ENCODE results near the gene B4GALT2. TPM values are rescaled to one million over a fixed set of nuclear protein-coding genes. Genes with fewer than 3 reads are reported as not detected.

Gene B4GALT2, protein sequence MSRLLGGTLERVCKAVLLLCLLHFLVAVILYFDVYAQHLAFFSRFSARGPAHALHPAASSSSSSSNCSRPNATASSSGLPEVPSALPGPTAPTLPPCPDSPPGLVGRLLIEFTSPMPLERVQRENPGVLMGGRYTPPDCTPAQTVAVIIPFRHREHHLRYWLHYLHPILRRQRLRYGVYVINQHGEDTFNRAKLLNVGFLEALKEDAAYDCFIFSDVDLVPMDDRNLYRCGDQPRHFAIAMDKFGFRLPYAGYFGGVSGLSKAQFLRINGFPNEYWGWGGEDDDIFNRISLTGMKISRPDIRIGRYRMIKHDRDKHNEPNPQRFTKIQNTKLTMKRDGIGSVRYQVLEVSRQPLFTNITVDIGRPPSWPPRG
- total RNA-seq (2022; extraction: Qiagen RNA extraction) = 57.0 to 69.1 TPM (median 68.3 TPM) in 5 replicates

DNA sequence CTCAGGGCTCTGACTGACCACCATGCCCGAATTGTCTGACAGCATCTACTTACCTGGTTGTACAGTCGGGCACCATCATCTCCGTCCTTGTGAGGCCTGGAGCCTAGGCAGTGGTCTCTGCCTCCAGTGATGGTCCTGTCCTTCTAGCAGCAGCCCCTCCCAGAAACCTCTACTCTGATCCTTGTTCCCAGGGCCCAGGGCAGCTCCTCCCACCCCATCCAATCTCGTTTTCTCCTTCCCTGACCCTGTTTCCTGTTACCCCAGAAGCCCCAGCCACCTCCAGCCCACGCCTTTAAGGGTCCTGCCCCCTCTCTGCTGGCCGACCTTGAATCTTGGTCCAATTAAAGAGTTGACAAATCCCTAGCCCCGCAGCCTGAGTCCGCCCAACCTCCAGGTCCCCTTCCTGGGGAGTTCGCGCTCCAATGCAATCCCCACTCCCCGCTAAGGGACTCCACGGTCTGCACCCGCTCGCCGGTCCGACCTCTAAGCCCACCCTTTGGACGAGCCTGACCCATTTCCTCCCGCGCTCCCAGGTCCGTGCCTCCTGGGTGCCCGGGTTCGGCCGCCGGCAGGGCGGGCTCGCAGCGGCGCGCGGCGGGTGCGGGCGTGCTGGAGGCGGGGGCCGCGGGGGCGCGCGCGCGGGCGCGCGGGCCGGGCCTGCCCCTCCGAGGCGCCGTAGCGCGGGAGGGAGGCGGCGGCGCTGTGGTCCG lies at the start of gene B4GALT2:
TSS of gene B4GALT2 (plus strand) at position 660 of the 710 bp plus-strand sequence. CDS start 1,951 bp downstream, outside the sequence.

DNA sequence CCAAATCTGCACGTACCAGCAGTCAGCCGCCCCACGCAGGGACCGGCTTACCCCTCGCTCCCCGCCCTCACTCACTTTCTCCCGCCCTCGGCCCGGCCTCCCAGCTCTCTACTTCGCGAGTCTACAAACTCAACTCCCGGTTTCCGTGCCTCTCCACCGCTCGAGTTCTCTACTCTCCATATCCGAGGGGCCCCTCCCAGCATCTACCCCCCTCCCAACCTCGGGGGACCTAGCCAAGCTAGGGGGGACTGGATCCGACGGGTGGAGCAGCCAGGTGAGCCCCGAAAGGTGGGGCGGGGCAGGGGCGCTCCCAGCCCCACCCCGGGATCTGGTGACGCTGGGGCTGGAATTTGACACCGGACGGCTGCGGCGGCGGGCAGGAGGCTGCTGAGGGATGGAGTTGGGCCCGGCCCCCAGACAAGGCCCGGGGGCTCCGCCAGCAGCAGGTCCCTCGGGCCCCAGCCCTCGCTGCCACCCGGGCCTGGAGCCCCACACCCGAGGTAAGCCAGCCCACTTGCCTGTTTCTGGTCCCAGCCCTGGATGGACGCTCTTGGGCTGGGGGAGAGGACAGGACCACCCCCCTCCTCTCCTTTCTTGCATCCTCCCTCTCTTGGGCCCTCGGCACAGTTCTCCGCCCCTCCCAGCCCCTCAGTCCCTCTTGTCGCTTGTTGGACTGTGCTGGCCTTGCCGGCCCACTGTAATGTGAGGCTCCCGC lies 45.5 kb upstream of the B4GALT2 start, which contains the start of gene ARTN:
TSS of gene ARTN (plus strand) at position 416 of the 715 bp plus-strand sequence. CDS start 1,856 bp downstream, outside the sequence.

DNA sequence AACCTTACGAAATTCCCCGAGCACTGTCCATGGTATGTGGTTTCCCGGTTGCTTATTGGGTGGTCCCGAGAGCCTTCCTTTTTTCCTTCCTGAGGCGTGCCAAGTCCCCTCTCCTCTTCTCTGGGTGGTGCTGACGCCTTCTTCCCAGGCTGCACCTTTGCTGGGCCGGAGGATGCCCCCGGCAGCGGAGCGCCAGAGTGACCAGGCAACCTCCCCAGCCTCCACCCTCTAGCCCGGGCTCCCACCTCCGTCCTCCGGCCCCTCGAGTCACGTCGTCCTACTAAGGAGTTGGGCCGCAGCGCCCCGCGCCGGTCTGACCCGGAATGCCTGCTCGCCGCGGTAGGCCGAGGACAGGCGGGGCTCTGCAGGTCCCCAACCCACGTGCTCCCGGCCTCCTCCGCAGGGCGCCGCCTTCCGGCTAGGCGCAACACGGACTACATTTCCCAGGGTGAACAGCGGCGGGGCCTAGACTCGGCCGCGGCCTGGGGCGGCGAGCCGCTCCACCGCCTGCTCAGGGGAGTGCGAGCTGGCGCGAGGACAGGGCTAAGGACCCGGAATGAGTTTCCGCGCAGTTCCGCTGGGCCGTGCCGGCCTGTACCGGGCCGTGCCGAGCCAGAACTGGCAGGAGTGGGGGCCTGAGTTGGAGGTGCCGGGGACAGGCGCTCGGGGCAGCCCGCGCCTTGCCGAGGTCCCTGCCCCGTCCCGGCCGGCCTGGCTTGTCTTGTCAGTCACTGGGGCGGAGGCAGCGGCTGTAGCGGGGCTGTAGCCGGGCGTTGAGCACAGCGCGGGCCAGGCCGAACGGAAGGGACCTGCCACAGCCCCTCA lies 32.6 kb upstream of the B4GALT2 start, which contains the start of gene IPO13:
TSS of gene IPO13 (plus strand) at position 715 of the 825 bp plus-strand sequence. CDS start 651 bp downstream, outside the sequence.

DNA sequence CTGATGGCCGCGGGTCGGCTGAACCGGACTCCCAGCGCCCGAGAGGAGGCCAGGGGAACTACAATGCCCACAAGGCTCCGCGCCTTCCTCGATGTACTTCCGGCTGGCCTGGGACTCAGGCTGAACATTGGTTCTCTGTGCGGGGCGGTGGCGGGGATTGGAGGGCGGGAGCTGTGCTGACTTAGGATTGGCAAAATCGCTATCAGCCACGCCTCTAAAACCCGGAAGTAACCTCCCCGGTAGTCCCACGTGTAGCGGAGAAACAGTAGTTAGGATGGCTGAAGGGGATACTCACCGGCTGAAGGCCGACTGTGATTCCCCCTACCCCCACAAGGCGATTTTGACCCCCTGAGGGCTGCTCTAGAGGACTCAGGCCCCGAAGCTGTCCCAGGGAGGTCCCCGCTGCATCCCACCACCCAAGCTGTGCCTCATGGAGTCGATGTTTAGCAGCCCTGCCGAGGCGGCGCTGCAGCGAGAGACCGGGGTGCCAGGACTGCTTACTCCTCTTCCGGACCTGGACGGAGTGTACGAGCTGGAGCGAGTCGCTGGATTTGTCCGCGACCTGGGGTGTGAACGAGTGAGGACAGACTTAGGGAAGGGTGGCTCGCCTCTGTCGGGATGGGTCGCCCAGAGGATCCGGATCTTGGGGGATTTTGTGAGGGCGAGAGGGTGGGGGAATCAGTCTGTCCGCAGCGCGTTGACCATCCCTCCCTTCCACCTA lies 9.1 kb upstream of the B4GALT2 start, which contains the start of gene DPH2:
TSS of gene DPH2 (plus strand) at position 265 of the 721 bp plus-strand sequence. CDS start at position 431, 166 bp downstream.

DNA sequence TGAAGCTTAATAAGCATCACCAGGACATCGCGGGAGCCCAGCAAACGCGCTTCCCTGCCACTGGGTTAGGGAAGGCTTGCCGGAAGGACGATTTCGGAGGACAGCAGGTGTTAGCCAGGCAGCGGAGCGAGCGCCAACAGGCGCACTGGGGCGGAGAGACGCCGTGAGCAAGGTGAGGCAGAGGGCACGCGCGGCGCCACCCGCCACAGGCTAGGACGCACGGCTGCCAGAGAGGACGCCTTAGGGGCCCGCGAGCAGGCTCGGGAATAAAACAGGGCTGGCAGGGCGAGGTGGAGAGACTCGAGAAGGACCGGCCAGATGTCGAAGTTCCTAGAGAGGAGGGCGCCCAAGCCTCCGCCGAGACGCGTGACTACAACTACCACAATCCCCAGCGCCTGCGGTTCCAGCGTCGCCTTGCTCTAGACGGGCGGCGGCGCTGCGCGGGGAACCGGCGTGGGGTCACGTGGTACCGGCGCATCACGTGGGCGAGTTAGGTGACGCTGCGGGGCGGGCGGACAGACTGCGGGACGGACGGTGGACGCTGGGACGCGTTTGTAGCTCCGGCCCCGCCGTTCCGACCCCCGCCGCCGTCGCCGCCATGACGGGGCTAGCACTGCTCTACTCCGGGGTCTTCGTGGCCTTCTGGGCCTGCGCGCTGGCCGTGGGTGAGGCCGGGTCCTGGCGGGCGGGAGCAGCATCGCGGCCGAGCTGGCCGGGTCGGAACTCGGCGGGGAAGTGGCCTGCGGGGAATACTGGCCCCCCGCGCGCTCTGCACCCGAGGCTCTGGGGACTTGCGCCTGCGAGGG lies 4.4 kb upstream of the B4GALT2 start, which contains the start of gene ATP6V0B:
TSS of gene ATP6V0B (plus strand) at position 518 of the 806 bp plus-strand sequence. CDS start at position 599, 81 bp downstream.

DNA sequence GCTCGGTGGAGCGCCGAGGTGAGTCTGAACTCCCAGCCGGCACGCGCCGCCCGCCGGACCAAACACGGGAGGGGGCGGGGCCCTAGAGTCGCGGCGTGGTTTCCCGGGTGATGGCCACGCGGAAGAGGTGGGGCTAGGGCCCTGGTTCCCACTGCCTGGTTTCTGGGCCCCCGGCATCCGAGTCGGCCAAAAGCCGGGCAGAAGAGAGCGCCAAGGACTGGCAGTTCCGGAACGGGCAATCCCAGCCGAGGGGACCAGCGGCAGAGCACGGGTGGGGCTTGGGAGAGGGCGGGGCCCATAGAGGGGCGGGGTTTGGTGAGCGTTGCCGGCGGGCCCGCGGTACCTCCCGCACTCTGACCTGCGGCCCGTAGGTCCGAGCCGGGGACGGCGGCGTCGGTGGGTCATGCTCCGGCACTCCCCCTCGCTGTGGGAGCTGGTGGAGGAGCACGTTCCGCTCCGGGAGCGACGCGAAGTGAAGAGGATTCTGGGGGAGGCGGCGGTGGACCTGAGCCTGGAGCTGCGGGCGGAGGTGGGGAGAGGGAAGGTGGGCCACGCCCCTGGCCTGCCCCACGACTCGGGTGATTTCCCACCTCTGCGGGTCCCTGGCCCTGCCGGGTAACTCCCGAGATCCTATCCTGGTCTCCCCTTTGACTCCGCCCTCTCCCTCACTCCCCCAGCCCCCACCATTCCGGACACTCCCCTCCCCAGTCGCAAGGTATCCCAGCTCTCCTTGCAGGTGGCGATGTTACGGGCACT lies 12.6 kb downstream of the B4GALT2 start, which contains the start of gene CCDC24:
TSS of gene CCDC24 (plus strand) at position 124 of the 756 bp plus-strand sequence. CDS start at position 404, 280 bp downstream.

DNA sequence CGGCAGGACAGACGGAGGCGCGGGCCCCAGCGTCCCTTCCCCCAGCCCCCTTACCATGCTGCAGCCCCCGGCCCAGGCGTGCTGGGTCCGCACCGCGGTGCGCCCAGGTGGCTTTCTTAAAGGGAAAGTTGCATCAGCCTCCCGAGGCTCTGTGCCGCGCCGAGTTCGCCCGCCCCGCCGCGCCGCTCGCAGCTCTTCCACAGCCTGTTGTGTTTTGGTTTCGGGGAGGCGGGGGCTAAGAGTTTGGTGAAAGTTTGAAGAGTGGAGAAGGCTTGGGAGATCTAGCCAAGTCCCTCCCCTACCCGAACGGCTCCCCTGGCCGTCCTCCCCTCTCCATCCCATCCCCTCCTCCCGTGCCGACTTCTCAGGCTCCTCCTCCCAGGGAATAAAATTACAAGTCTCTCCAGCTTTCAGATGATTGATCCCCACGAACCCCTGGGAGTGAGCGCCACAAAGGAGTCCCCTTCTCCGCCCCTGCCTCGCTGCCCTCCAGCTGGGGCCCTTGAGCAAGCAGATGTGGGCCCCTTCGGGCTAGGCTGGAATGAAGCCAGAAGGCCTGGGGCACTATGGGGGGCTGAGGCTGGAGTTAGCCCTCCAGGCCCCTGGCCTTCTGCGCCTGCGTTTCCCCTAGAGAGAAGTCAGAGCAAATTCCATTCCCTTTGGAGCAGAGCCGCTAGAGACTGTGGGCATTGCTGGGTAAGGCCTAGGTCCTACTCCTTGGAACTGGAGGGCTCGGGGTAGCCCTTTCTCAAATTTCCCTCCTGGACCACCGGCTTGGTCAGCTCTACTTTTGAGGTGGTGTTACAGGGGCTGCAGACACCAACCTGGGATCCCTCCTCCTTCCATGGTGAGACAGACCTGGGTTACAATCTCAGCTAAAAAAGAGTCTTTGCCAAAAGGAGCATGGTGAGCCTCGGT lies 52.5 kb downstream of the B4GALT2 start, which contains the start of gene SLC6A9:
TSS of gene SLC6A9 (minus strand) at position 211 of the 918 bp plus-strand sequence. CDS start 7,185 bp downstream, outside the sequence.

Other genes with a start within 250 kb of the B4GALT2 start
- 0.07 to 0.46 TPM (median 0.22 TPM) in 5 replicates for gene ARTN, start 45.4 kb upstream of the B4GALT2 start, total RNA-seq (2022; extraction: Qiagen RNA extraction)
- gene IPO13, start 32.3 kb upstream of the B4GALT2 start, total RNA-seq (2022; extraction: Qiagen RNA extraction) = 15.0 to 16.0 TPM (median 15.7 TPM) in 5 replicates
- gene DPH2, start 9.2 kb upstream of the B4GALT2 start, total RNA-seq (2022; extraction: Qiagen RNA extraction) = 34.8 to 42.5 TPM (median 35.4 TPM) in 5 replicates
- gene ATP6V0B, start 4.2 kb upstream of the B4GALT2 start, total RNA-seq (2022; extraction: Qiagen RNA extraction) = 102 to 159 TPM (median 138 TPM) in 5 replicates
- gene CCDC24, start 12.4 kb downstream of the B4GALT2 start, total RNA-seq (2022; extraction: Qiagen RNA extraction) = 6.4 to 8.1 TPM (median 7.5 TPM) in 5 replicates
- gene SLC6A9, start 52.3 kb downstream of the B4GALT2 start, total RNA-seq (2022; extraction: Qiagen RNA extraction) = 12.6 to 15.0 TPM (median 13.9 TPM) in 5 replicates
- gene KLF17, start 139.6 kb downstream of the B4GALT2 start, total RNA-seq (2022; extraction: Qiagen RNA extraction) = 0.32 to 0.76 TPM (median 0.47 TPM) in 5 replicates
- 0.03 to 0.05 TPM in 2 of 5 replicates, not detected in the others for gene KLF18, start 162.4 kb downstream of the B4GALT2 start, total RNA-seq (2022; extraction: Qiagen RNA extraction)
- gene DMAP1, start 234.3 kb downstream of the B4GALT2 start, total RNA-seq (2022; extraction: Qiagen RNA extraction) = 18.7 to 22.4 TPM (median 19.0 TPM) in 5 replicates

All from A549 treated with Hydrocortisone at 1 μM for 4 hours (cell line).